SU-DHL-6 (cell line): ENCODE data around the gene PI4KA.

Source experiments
- CTCF ChIP-seq: fragments of 200-600 bp; sonication (generic); IDR thresholded peaks from one replicate; pipeline ENCODE4 v1.5.1; 2017; ENCODE audit warnings: antibody characterized with exemption, mild to moderate bottlenecking, low read length, moderate library complexity; ENCODE audit not compliant: insufficient read depth, poor library complexity, severe bottlenecking
- EZH2phosphoT487 ChIP-seq: fragments of 200-600 bp; sonication (generic), shearing (Covaris generic); conservative IDR thresholded peaks from 2 replicates; pipeline ENCODE4 v1.6.1; 2018; ENCODE audit warnings: mild to moderate bottlenecking, antibody characterized with exemption, low read length, moderate library complexity, mixed read lengths

- no peak for TF ChIP-seq CTCF
- no peak for TF ChIP-seq EZH2phosphoT487
These were observed 108.0 kb downstream of the PI4KA start for GRCh38 chr22:20750461-20751184.
